HG03378 (cell line): ENCODE measurements around the gene SOAT1.
"Not testable (repeated sequence)": the region's sequence is repeated elsewhere in the genome, so short reads cannot be mapped to it uniquely, and the experiment has no call there.

Experiments
- ATAC-seq: cut with Tn5 transposase; IDR thresholded peaks from one replicate; pipeline ENCODE4 v1.9.1; 2021; ENCODE audit warnings: mild to moderate bottlenecking, moderate library complexity; ENCODE audit not compliant: unreplicated experiment

The SOAT1 gene

GRCh38 chr1:179342740-179343404 lies 49.3 kb downstream of the SOAT1 start:
- ATAC-seq: no peak

DNA sequence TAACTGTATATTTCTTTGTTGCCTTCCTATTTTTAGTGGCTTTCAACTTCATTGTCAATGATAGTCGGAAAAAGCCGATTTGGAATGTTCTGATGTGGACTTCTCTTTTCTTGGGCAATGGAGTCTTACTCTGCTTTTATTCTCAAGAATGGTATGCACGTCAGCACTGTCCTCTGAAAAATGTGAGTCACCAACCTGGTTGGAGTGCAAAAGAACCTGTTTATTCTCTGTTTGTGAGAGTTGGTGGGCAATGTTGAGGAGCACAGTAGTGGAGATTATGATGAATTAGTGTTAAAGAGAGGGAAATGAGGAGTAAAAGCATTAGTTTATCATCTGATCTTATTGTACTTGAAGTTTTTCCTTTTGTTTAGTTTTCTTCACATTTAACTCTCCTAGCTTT lies 57.7 kb downstream of the SOAT1 start:
- ATAC-seq: no peak

DNA sequence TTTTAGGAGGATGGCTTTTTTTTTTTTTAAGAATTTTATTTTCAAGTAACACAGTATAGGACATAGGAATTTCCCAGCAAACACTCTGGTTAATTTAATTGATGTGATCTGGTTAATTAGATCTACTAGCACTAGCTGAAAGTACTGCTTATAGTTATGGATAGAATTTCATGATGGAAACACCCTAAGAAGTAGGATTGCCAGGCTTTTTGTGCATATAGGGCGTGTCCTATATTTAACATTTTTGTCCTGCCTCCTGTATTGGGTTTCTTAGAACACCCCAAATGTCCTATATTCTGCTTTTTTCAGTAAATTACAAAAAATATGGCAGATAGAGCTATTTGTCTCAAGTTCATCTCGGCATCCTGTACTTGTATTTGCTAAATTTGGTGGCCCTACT lies 58.6 kb downstream of the SOAT1 start:
- no peak for ATAC-seq

DNA sequence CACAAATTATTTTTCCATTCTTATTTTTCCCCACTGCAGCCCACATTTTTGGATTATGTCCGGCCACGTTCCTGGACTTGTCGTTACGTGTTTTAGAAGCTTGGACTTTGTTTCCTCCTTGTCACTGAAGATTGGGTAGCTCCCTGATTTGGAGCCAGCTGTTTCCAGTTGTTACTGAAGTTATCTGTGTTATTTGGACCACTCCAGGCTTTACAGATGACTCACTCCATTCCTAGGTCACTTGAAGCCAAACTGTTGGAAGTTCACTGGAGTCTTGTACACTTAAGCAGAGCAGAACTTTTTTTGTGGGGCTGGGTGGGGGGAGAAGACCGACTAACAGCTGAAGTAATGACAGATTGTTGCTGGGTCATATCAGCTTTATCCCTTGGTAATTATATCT lies 59.9 kb downstream of the SOAT1 start:
- no peak for ATAC-seq

GRCh38 chr1:179361631-179362030 lies 68.0 kb downstream of the SOAT1 start:
- ATAC-seq: not testable (repeated sequence)

GRCh38 chr1:179365342-179366092 lies 71.9 kb downstream of the SOAT1 start, which contains the start of gene AXDND1:
Gene AXDND1 (plus strand): TSS chr1:179365971. CDS start chr1:179366510, 539 bp downstream.
- peak; percentile 97 for ATAC-seq

- ATAC-seq: peak; percentile 33
Observed at GRCh38 chr1:179366093-179366800, 72.7 kb downstream of the SOAT1 start.

GRCh38 chr1:179369751-179370341 lies 76.2 kb downstream of the SOAT1 start:
- peak; percentile 41 for ATAC-seq

DNA sequence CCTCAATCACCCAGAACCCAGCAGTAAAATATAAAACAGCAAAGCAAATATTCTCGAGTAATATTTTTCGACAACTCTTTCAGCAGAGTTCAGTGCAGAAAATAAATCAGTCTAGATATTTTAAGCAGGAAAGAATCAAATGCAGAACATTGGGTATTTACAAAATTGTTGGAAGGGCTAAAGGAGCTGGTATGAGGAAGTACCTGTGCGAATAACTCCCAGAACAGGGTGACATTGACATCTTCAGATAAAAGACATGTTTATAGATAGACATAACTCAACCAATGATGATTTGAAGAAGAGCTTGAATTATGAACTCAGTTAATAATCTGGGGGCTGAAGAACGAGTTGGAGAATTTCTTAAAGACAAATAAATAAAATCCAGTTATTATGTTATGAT lies 78.6 kb downstream of the SOAT1 start:
- ATAC-seq: no peak

DNA sequence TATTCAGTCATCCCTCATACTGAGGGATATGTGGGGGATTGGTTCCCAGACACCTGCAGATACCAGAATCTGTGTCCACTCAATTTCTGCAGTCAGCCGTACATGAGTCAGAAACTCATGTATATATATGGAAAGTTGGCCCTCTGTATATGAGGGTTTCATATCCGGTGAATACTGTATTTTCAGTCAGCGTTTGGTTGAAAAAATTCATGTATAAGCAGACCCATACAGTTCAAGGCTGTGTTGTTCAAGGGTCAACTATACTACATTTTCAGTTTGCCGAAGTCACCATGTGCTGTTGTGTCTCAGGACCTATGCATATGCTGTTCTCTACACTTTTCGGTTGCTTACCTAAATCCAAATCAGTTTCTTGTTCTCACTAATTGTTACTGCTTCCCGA lies 82.6 kb downstream of the SOAT1 start:
- no peak for ATAC-seq

GRCh38 chr1:179380299-179380698 lies 86.7 kb downstream of the SOAT1 start:
- ATAC-seq: no peak

- ATAC-seq: no peak
Observed at GRCh38 chr1:179384027-179384426, 90.4 kb downstream of the SOAT1 start.

DNA sequence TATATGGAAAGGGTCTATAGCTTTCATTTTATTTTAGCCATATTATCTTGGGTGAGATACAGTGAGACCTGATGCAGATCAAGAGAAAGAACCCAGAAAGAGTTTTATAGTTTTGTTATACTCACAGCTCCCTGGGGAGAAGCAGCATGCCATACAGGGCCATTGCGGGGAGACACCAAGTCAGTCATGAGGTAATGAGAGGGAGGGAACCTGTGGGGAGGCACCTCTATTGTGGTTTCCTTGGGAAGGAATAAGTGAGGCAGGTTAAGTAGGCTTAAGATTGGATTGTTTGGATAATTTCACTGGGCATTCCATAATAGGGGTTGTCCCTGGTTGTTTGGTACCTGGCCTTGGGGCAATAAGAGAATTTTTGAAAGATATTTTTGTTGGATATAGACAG lies 91.9 kb downstream of the SOAT1 start:
- ATAC-seq: no peak

DNA sequence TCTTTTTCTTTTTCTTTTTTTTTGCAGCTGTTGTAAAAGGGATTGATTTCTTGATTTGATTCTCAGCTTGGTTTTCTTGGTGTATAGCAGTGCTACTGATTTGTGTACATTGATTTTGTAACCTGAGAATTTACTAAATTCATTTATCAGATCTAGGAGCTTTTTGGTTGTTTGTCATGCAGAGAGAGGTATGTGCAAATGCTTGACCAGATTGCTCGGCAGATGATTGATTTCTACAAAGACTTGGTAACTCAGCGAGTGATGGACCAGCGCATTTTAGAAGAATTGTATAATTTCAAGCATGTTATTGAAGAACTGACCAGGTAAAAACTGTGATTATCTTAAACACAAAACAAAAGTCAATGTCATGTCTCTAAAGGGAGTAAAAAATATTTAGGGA lies 100.1 kb downstream of the SOAT1 start:
- no peak for ATAC-seq

DNA sequence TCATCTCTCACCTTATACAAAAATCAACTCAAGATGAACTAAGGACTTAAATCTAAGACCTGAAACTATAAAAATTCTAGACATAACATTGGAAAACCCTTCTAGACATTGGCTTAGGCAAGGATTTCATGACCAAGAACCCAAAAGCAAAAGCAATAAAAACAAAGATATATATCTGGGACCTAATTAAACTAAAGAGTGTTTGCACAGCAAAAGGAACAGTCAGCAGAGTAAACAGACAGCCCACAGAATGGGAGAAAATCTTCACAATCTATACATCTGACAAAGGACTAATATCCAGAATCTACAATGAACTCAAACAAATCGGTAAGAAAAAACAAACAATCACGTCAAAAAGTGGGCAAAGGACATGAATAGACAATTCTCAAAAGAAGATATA lies 105.8 kb downstream of the SOAT1 start:
- not testable (repeated sequence) for ATAC-seq
